Mesothelial cell of epicardium (in vitro differentiated cells): ENCODE measurements around the gene SLC44A1. TPM values are rescaled to one million over a fixed set of nuclear protein-coding genes. Genes with fewer than 3 reads are reported as not detected.

ENCODE experiments used
- DNase-seq, 2 experiments: peaks; one replicate each; pipeline ENCODE4 v3.0.0; 2021; ENCODE audit warnings: low spot score in 2 of 2; ENCODE audit not compliant: unreplicated experiment in 2 of 2
- H3K27ac Mint-ChIP-seq: 2 replicates; pipeline ENCODE4 v1.8.0; 2021; ENCODE audit warnings: mixed read lengths
- H3K27me3 Mint-ChIP-seq: 2 replicates; pipeline ENCODE4 v1.8.0; 2021; ENCODE audit warnings: low read depth, mixed read lengths
- H3K36me3 Mint-ChIP-seq: 2 replicates; pipeline ENCODE4 v1.8.0; 2021; ENCODE audit warnings: mixed read lengths
- H3K4me1 Mint-ChIP-seq: 2 replicates; pipeline ENCODE4 v1.8.0; 2021; ENCODE audit warnings: mixed read lengths
- H3K4me3 Mint-ChIP-seq: 2 replicates; pipeline ENCODE4 v1.8.0; 2021; ENCODE audit warnings: mild to moderate bottlenecking, moderate library complexity, mixed read lengths
- H3K9me3 Mint-ChIP-seq: 2 replicates; pipeline ENCODE4 v1.8.0; 2021; ENCODE audit warnings: mixed read lengths
- total RNA-seq: library from RNA; stranded (reverse); gene quantifications from 3 replicates; pipeline ENCODE4 v1.2.1, GENCODE V29; 2021
- TF ChIP-seq, protein P1 (sequence below): fragments of 200-600 bp; sonication (generic); IDR thresholded peaks from one replicate; pipeline ENCODE4 v1.5.0; 2021; ENCODE audit warnings: antibody characterized with exemption; ENCODE audit not compliant: unreplicated experiment

The SLC44A1 gene
- total RNA-seq, 1 donor from 2014 or later = 49.0 TPM

DNA sequence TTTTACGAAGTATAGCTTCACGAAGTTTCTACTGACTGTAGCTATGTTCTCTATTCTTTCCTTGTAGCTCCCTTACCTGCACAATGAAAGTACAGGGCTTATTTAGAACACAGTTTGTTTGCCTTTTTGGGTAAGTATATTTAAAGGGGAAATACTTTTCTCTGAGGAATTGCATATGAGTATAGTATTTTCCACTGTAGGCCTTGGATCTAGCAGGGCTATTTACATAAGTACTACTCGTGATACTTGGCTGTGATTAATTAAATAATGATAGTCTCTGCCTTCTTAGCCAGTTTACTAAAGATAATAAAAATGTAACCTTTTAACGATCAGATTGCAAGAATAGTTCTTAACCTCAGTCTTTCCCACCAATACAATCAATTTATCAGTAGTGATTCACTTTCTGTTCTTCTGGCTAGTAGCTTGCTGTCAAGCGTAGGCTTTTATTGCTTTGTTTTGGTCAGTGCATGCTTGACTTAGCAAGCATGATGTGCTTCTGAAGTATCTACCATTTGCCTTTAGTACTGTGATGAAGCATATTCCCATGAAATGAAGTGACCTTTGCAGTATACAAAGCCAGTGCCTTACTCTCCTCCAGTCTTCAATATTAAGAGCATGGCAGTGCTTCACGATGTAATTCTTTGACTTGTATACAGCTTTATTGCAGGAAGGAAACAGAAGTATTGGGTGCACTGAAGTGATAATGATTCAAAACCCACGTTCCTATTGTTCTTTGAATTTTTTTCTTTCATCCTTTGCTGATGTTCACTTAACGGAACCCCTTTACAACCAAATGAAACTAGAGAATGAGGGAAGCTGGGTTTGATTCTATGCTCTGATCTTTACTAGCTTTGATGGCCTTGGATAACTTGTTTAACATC, 64.2 kb downstream of the SLC44A1 start:
- Mint-ChIP-seq H3K4me1 (peaks cover 15% of the 10 kb centered on the region), H3K27ac (no peak overlapping the region)
- DNase-seq = no peak

DNA sequence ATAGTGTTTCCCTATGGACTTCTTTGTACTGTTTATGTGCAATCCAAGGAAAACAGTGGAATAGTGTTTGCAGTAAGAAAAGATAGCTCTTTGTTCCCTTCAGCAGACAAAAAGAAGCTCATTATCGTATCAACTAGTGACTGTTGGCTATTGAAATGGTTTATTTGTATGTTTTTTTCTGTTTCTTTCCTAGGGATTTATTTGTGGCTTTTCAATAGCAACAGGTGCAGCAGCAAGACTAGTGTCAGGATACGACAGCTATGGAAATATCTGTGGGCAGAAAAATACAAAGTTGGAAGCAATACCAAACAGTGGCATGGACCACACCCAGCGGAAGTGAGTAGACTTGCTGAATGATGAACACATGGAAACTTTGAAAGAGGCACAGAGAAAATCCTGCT, 65.1 kb downstream of the SLC44A1 start:
- no peak overlapping the region for H3K27ac Mint-ChIP-seq
- TF ChIP-seq, protein P1, sequence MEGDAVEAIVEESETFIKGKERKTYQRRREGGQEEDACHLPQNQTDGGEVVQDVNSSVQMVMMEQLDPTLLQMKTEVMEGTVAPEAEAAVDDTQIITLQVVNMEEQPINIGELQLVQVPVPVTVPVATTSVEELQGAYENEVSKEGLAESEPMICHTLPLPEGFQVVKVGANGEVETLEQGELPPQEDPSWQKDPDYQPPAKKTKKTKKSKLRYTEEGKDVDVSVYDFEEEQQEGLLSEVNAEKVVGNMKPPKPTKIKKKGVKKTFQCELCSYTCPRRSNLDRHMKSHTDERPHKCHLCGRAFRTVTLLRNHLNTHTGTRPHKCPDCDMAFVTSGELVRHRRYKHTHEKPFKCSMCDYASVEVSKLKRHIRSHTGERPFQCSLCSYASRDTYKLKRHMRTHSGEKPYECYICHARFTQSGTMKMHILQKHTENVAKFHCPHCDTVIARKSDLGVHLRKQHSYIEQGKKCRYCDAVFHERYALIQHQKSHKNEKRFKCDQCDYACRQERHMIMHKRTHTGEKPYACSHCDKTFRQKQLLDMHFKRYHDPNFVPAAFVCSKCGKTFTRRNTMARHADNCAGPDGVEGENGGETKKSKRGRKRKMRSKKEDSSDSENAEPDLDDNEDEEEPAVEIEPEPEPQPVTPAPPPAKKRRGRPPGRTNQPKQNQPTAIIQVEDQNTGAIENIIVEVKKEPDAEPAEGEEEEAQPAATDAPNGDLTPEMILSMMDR = no peak
- H3K4me3 Mint-ChIP-seq = no peak overlapping the region
- H3K27me3 Mint-ChIP-seq = no peaks in the 10 kb centered on the region
- DNase-seq = no peak
- no peaks in the 10 kb centered on the region for H3K36me3 Mint-ChIP-seq
- H3K9me3 Mint-ChIP-seq = no peaks in the 10 kb centered on the region
- H3K4me1 Mint-ChIP-seq = peaks cover 15% of the 10 kb centered on the region

More for the DNA sequence above, 64.2 kb downstream of the SLC44A1 start:
- Mint-ChIP-seq H3K4me3 (no peak overlapping the region), H3K36me3 (no peaks in the 10 kb centered on the region), H3K9me3 (no peaks in the 10 kb centered on the region), H3K27me3 (no peaks in the 10 kb centered on the region)
- TF ChIP-seq, protein P1 = no peak

- no peaks in the 10 kb centered on the region for H3K27me3 Mint-ChIP-seq
- H3K4me1 Mint-ChIP-seq = peaks cover 12% of the 10 kb centered on the region
- H3K36me3 Mint-ChIP-seq = no peaks in the 10 kb centered on the region
- H3K4me3 Mint-ChIP-seq = no peak overlapping the region
- H3K9me3 Mint-ChIP-seq = no peaks in the 10 kb centered on the region
- TF ChIP-seq, protein P1 = no peak
- no peak overlapping the region for H3K27ac Mint-ChIP-seq
- DNase-seq = no peak
Measured at GRCh38 chr9:105311306-105311705, 66.9 kb downstream of the SLC44A1 start.

GRCh38 chr9:105313238-105313637, 68.8 kb downstream of the SLC44A1 start:
- Mint-ChIP-seq H3K9me3 (no peaks in the 10 kb centered on the region), H3K27me3 (no peaks in the 10 kb centered on the region), H3K36me3 (peaks cover 7% of the 10 kb centered on the region), H3K27ac (no peak overlapping the region), H3K4me1 (peaks cover 12% of the 10 kb centered on the region), H3K4me3 (no peak overlapping the region)
- no peak for DNase-seq
- TF ChIP-seq, protein P1 = no peak

DNA sequence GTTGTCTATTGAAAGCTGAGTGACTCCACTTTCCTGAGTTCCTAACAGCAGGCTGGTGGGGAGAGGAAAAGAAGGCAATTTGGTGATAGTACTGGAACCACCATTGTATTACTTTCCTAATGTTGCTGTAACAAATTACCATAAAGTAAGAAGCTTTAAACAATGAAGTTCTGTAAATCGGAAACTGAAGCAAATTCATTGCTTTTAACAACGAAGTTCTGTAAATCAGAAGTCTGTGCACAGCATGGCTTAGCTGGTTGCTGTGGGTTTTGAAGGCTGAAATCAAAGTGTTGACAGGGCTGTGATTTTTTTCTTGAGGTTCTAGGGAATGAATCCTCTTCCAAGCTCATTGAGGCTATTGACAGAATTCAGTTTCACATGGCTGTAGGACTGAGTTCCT, 72.3 kb downstream of the SLC44A1 start:
- no peak for DNase-seq
- TF ChIP-seq, protein P1 = no peak
- H3K36me3 Mint-ChIP-seq = peaks cover 10% of the 10 kb centered on the region
- H3K27ac Mint-ChIP-seq = no peak overlapping the region
- H3K27me3 Mint-ChIP-seq = no peaks in the 10 kb centered on the region
- no peaks in the 10 kb centered on the region for H3K9me3 Mint-ChIP-seq
- peaks cover 8% of the 10 kb centered on the region for H3K4me1 Mint-ChIP-seq
- H3K4me3 Mint-ChIP-seq = no peak overlapping the region
